Measurements from ENCODE around the gene MARF1.

DNA sequence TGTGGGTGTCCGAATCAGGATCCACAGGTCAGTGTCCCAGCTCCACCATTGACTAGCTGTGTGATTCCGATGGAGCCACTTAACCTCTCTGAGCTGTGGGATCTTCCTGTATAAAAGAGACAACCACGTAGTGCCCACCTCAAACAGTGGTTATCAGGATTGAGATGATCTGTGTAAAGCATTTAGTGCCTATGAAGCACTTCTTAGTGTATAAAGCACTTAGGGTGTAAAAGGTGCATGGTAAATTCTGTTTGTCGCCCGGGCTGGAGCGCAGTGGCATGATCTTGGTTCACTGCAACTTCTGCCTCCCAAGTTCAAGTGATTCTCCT lies 95.2 kb downstream of the MARF1 start:
- TF ChIP-seq TAF1 (IDR thresholded peaks at IDR 0.05; ENCODE audit: borderline replicate concordance, low read depth, low read length): no peak
- TF ChIP-seq POLR2A (IDR thresholded peaks at IDR 0.05; ENCODE audit: low read depth, low read length): no peak
- TF ChIP-seq POLR2AphosphoS5 (IDR thresholded peaks at IDR 0.05; ENCODE audit: low read depth, low read length): no peak

Data from GM12892 (cell line).